ENCODE measurements around the gene IARS2. TPM values are rescaled to one million over a fixed set of nuclear protein-coding genes. Genes with fewer than 3 reads are reported as not detected.
"Not testable (repeated sequence)": the region's sequence is repeated elsewhere in the genome, so short reads cannot be mapped to it uniquely, and the experiment has no call there.

The IARS2 gene
- total and polyA plus RNA-seq, 2 donors = 30.3 to 50.2 TPM

DNA sequence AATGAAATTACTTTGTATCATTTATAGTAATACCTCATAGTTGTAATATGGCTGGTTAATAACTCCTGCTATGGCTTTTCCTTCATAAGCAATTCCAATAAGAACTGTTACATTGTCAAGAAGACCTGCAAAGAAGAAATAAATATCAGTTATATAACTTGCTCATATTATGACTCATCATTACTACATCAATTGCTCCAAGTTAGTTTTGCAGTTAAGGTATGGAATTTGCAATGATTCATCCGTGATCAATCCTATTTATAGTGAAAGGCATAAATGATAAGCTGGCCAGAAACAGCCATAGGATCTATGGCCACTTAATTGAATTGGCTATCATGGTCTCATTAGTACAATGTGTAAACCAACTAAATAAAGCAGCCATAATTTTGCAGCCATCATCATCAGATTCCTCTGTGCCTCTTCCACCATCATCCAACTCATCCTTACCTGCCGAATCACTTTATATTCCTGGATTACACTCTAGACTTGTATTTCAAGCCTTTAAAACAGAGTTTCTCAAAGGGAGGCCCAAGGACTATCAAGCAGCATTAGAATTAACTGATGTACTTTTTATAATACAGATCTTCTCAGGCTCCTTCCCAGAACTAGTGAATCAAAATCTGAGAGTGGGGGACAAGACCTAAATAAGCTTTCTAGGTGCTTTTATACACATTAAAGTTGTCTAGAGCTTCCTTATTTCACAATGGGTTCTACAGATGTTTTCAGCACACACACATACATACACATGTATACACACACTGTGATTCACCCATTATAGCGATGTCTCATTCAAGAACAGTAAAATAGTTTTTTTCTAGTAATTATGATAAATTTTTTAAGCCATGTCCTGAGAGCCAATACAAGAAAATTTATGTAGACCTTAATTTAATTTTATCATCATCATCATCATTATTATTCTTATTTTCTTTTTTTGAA is 26.4 kb upstream of the IARS2 start:
- no peaks in the 10 kb centered on the region for H3K9me3 ChIP-seq (ENCODE audit: control insufficient read depth in 2 of 2, insufficient read depth in 1 of 2, low read length in 1 of 2)
- no peak for DNase-seq (ENCODE audit: low read depth in 6 of 9, low spot score in 9 of 9)
- H3K36me3 ChIP-seq (ENCODE audit: control insufficient read depth in 2 of 2, insufficient read depth in 2 of 2, low read length in 1 of 2) = peaks cover 14 to 41% of the 10 kb centered on the region in 2 donors
- 97% methylated on average over 3 of the region's 3 CpGs for WGBS
- H3K27me3 ChIP-seq (ENCODE audit: control insufficient read depth in 2 of 2, insufficient read depth in 1 of 2, low read length in 1 of 2) = no peaks in the 10 kb centered on the region
- H3K4me1 ChIP-seq (ENCODE audit: control insufficient read depth in 2 of 2, insufficient read depth in 2 of 2, low read length in 2 of 2) = no peaks in the 10 kb centered on the region
- H3K4me3 ChIP-seq (ENCODE audit: low read length in 2 of 2) = no peak overlapping the region
- no peak overlapping the region for H3K27ac ChIP-seq (ENCODE audit: low read depth in 1 of 2, low read length in 1 of 2)

- peaks cover 0 to 17% of the 10 kb centered on the region in 2 donors for H3K36me3 ChIP-seq (ENCODE audit: control insufficient read depth in 2 of 2, insufficient read depth in 2 of 2, low read length in 1 of 2)
- 97% methylated on average over 4 of the region's 4 CpGs for WGBS
Observed at GRCh38 chr1:220076861-220077762, 16.8 kb upstream of the IARS2 start.

GRCh38 chr1:220077887-220078286 is 16.0 kb upstream of the IARS2 start:
- no peaks in the 10 kb centered on the region for H3K4me1 ChIP-seq (ENCODE audit: control insufficient read depth in 2 of 2, insufficient read depth in 2 of 2, low read length in 2 of 2)
- H3K9me3 ChIP-seq (ENCODE audit: control insufficient read depth in 2 of 2, insufficient read depth in 1 of 2, low read length in 1 of 2) = no peaks in the 10 kb centered on the region
- WGBS = 98% methylated on average over 3 of the region's 3 CpGs
- H3K27me3 ChIP-seq (ENCODE audit: control insufficient read depth in 2 of 2, insufficient read depth in 1 of 2, low read length in 1 of 2) = no peaks in the 10 kb centered on the region
- H3K27ac ChIP-seq (ENCODE audit: low read depth in 1 of 2, low read length in 1 of 2) = no peak overlapping the region
- DNase-seq (ENCODE audit: low read depth in 6 of 9, low spot score in 9 of 9) = no peak
- H3K4me3 ChIP-seq (ENCODE audit: low read length in 2 of 2) = no peak overlapping the region
- H3K36me3 ChIP-seq (ENCODE audit: control insufficient read depth in 2 of 2, insufficient read depth in 2 of 2, low read length in 1 of 2) = peaks cover 0 to 12% of the 10 kb centered on the region in 2 donors

More at GRCh38 chr1:220076861-220077762, 16.8 kb upstream of the IARS2 start:
- H3K9me3 ChIP-seq (ENCODE audit: control insufficient read depth in 2 of 2, insufficient read depth in 1 of 2, low read length in 1 of 2) = no peaks in the 10 kb centered on the region
- no peak overlapping the region for H3K4me3 ChIP-seq (ENCODE audit: low read length in 2 of 2)
- no peak for DNase-seq (ENCODE audit: low read depth in 6 of 9, low spot score in 9 of 9)
- no peaks in the 10 kb centered on the region for H3K4me1 ChIP-seq (ENCODE audit: control insufficient read depth in 2 of 2, insufficient read depth in 2 of 2, low read length in 2 of 2)
- H3K27ac ChIP-seq (ENCODE audit: low read depth in 1 of 2, low read length in 1 of 2) = no peak overlapping the region
- H3K27me3 ChIP-seq (ENCODE audit: control insufficient read depth in 2 of 2, insufficient read depth in 1 of 2, low read length in 1 of 2) = no peaks in the 10 kb centered on the region

DNA sequence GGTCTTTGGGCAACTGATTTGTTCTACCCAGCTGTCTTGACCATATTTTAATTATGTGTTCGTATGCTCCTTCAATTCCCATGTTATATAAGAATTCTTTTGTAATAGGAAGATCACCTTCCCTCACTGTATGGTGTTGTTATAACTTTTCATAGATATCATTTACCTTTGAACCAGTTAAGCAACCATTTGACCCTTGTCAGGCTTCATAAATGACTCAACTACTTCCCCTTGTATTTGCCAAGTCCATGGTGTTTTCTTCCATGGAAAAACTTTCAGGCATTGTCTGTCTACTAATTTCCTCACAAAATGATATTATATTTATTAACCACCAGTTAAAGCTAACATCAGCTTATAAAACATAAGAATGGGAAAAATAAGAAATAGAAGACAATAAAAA is 9.5 kb upstream of the IARS2 start:
- WGBS = 96% methylated on average over 1 of the region's 1 CpG
- no peak overlapping the region for H3K27ac ChIP-seq (ENCODE audit: low read depth in 1 of 2, low read length in 1 of 2)
- H3K9me3 ChIP-seq (ENCODE audit: control insufficient read depth in 2 of 2, insufficient read depth in 1 of 2, low read length in 1 of 2) = no peaks in the 10 kb centered on the region
- no peak for DNase-seq (ENCODE audit: low read depth in 6 of 9, low spot score in 9 of 9)
- no peak overlapping the region for H3K4me3 ChIP-seq (ENCODE audit: low read length in 2 of 2)
- no peaks in the 10 kb centered on the region for H3K27me3 ChIP-seq (ENCODE audit: control insufficient read depth in 2 of 2, insufficient read depth in 1 of 2, low read length in 1 of 2)
- no peaks in the 10 kb centered on the region for H3K4me1 ChIP-seq (ENCODE audit: control insufficient read depth in 2 of 2, insufficient read depth in 2 of 2, low read length in 2 of 2)
- no peaks in the 10 kb centered on the region for H3K36me3 ChIP-seq (ENCODE audit: control insufficient read depth in 2 of 2, insufficient read depth in 2 of 2, low read length in 1 of 2)

GRCh38 chr1:220086261-220086686 is 7.7 kb upstream of the IARS2 start:
- not testable (repeated sequence) for H3K27ac ChIP-seq (ENCODE audit: low read depth in 1 of 2, low read length in 1 of 2); DNase-seq (ENCODE audit: low read depth in 6 of 9, low spot score in 9 of 9); H3K36me3 ChIP-seq (ENCODE audit: control insufficient read depth in 2 of 2, insufficient read depth in 2 of 2, low read length in 1 of 2); H3K27me3 ChIP-seq (ENCODE audit: control insufficient read depth in 2 of 2, insufficient read depth in 1 of 2, low read length in 1 of 2); H3K4me1 ChIP-seq (ENCODE audit: control insufficient read depth in 2 of 2, insufficient read depth in 2 of 2, low read length in 2 of 2); H3K4me3 ChIP-seq (ENCODE audit: low read length in 2 of 2); H3K9me3 ChIP-seq (ENCODE audit: control insufficient read depth in 2 of 2, insufficient read depth in 1 of 2, low read length in 1 of 2)
- WGBS = 98% methylated on average over 15 of the region's 15 CpGs

DNA sequence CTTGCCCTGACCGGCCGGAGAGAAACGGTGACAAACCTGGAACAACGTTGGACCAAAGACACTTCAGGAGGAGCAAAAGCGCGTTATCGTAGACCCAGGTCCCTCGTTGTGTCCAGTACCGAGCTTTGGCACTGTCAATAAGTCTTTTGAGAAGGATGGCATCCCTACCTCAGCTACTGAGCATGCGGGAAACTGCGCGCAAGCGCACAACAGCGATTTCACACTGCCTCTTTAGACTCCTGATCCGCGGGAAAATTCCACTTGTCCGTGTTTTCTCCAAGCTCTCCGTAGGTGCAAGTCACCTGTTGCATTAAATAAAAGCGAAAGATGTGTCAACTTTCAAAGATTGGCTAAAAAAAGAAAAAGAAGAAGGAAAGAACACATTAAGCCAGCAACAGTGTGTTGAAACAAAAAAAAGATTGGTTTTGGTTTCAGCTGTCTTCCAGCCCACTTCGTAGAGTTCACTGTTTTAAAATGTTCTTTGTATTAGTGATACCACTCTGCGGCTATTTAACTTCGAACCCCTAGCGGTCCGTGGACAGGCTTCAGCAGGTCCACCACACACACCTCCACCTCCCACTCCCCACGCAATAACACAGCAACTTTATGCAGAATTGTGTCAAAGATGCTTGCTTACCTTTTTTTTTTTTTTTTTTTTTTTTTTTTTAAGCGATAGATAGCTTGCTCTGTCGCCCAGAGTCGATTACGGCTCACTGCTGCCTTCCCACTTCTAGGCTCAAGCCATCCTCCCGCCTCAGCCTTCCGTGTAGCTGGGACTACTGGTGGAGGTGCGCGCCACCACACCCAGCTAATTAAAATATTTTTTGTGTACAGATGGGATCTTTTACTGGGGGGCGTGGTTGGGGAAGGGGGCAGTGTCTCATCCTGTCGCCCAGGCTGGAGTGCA is 4.0 kb upstream of the IARS2 start, which contains the start of gene BPNT1:
BPNT1 (minus strand) TSS at position 139 of the 907 bp plus-strand sequence. CDS start 9,942 bp downstream, outside the sequence.
- Histone ChIP-seq H3K36me3 (ENCODE audit: control insufficient read depth in 2 of 2, insufficient read depth in 2 of 2, low read length in 1 of 2) (no peaks in the 10 kb centered on the region), H3K4me3 (ENCODE audit: low read length in 2 of 2) (peak within 1 kb of the TSS; percentile 62 to 65), H3K9me3 (ENCODE audit: control insufficient read depth in 2 of 2, insufficient read depth in 1 of 2, low read length in 1 of 2) (no peaks in the 10 kb centered on the region), H3K27ac (ENCODE audit: low read depth in 1 of 2, low read length in 1 of 2) (peak within 1 kb of the TSS; percentile 55 to 75), H3K27me3 (ENCODE audit: control insufficient read depth in 2 of 2, insufficient read depth in 1 of 2, low read length in 1 of 2) (no peaks in the 10 kb centered on the region), H3K4me1 (ENCODE audit: control insufficient read depth in 2 of 2, insufficient read depth in 2 of 2, low read length in 2 of 2) (peaks cover 4 to 15% of the 10 kb centered on the region in 2 donors)
- peak; percentile 93 to 100 (median 99) for DNase-seq (ENCODE audit: low read depth in 6 of 9, low spot score in 9 of 9)
- 6% methylated on average over 35 of the region's 35 CpGs for WGBS

- Histone ChIP-seq H3K27ac (ENCODE audit: low read depth in 1 of 2, low read length in 1 of 2) (no peak overlapping the region), H3K9me3 (ENCODE audit: control insufficient read depth in 2 of 2, insufficient read depth in 1 of 2, low read length in 1 of 2) (no peaks in the 10 kb centered on the region), H3K4me3 (ENCODE audit: low read length in 2 of 2) (no peak overlapping the region), H3K27me3 (ENCODE audit: control insufficient read depth in 2 of 2, insufficient read depth in 1 of 2, low read length in 1 of 2) (no peaks in the 10 kb centered on the region), H3K4me1 (ENCODE audit: control insufficient read depth in 2 of 2, insufficient read depth in 2 of 2, low read length in 2 of 2) (peaks cover 9 to 15% of the 10 kb centered on the region in 2 donors), H3K36me3 (ENCODE audit: control insufficient read depth in 2 of 2, insufficient read depth in 2 of 2, low read length in 1 of 2) (peaks cover 0 to 2% of the 10 kb centered on the region in 2 donors)
- no peak for DNase-seq (ENCODE audit: low read depth in 6 of 9, low spot score in 9 of 9)
- WGBS = 100% methylated on average over 1 of the region's 1 CpG
Observed at GRCh38 chr1:220092694-220093093, 1.2 kb upstream of the IARS2 start.

- DNase-seq (ENCODE audit: low read depth in 6 of 9, low spot score in 9 of 9) = no peak
- no peaks in the 10 kb centered on the region for H3K27me3 ChIP-seq (ENCODE audit: control insufficient read depth in 2 of 2, insufficient read depth in 1 of 2, low read length in 1 of 2)
Observed at GRCh38 chr1:220093361-220094015, 444 bp upstream of the IARS2 start.

More at GRCh38 chr1:220093361-220094015, 444 bp upstream of the IARS2 start:
- H3K27ac ChIP-seq (ENCODE audit: low read depth in 1 of 2, low read length in 1 of 2) = no peak overlapping the region
- peaks cover 9 to 15% of the 10 kb centered on the region in 2 donors for H3K4me1 ChIP-seq (ENCODE audit: control insufficient read depth in 2 of 2, insufficient read depth in 2 of 2, low read length in 2 of 2)
- WGBS = 43% methylated on average over 12 of the region's 12 CpGs
- H3K4me3 ChIP-seq (ENCODE audit: low read length in 2 of 2) = peak overlapping the region in 1 of 2 donors; percentile 66
- peaks cover 0 to 5% of the 10 kb centered on the region in 2 donors for H3K36me3 ChIP-seq (ENCODE audit: control insufficient read depth in 2 of 2, insufficient read depth in 2 of 2, low read length in 1 of 2)
- no peaks in the 10 kb centered on the region for H3K9me3 ChIP-seq (ENCODE audit: control insufficient read depth in 2 of 2, insufficient read depth in 1 of 2, low read length in 1 of 2)

Data from thymus (tissue), 11 donors.